GM18526 (cell line): ENCODE data around the gene POLR2M.

Experiments used
- POLR2A ChIP-seq: IDR thresholded peaks from 3 replicates; pipeline ENCODE4 v1.6.1; 2011; ENCODE audit not compliant: insufficient read length; ENCODE audit errors: extremely low read depth

POLR2M gene

DNA sequence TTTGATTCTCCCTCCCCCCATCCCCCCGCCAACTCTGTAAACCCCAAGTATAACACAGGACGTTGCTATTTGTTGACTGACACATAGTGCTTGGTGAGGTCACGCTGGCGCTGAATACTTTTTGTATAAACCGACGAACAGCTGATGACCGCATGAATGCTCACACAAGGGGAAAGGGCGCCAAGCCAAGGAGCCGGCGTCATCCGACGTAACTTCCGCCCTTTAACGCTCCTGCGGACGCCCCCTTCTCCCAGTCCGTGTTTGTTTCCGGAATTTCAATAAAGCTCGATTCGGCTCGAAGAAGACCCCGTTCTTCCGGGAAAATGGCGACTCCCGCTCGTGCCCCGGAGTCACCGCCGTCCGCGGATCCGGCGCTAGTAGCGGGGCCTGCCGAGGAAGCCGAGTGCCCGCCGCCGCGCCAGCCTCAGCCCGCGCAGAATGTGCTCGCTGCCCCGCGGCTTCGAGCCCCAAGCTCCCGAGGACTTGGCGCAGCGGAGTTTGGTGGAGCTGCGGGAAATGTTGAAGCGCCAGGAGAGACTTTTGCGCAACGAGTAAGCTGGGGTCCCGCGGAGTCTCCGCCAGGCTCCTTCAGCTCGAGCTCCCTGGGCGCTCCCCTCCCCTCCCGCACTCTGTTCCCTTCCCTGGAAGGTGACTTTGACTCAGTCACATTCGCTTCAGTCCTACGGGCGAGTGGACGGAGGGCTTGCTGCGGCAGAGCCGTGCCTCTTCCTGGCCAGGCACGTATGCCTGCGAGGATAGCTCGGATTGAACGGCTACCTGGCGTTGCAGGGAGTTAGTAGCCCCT lies at the start of gene POLR2M:
TSS of gene POLR2M (plus strand) at position 310 of the 805 bp plus-strand sequence. CDS start at position 439, 129 bp downstream.
- TF ChIP-seq POLR2A: peak; percentile 75

GRCh38 chr15:57657619-57658018 lies 48.9 kb upstream of the POLR2M start:
- TF ChIP-seq POLR2A: no peak

GRCh38 chr15:57662091-57662744 lies 44.3 kb upstream of the POLR2M start:
- TF ChIP-seq POLR2A: no peak

DNA sequence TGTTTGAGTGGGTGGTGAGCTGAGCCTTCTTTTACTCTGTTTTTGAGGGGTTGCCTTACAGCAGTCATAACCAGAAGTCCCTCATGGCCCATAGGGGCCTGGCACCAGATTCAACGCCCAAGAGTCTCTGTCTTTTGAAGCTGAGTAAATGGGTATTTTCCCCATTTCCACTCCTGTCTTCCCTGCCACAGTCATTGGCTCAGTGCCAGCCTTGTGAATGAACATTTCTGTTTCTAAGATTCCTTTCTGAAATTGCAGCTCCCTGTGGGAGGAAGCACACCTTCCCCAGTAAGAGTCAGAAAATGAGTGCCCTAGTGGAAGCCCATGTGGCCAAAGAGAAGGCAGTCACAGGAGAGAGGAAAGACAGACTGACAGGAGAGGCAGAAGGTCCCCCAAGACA lies 43.7 kb upstream of the POLR2M start:
- TF ChIP-seq POLR2A: no peak

DNA sequence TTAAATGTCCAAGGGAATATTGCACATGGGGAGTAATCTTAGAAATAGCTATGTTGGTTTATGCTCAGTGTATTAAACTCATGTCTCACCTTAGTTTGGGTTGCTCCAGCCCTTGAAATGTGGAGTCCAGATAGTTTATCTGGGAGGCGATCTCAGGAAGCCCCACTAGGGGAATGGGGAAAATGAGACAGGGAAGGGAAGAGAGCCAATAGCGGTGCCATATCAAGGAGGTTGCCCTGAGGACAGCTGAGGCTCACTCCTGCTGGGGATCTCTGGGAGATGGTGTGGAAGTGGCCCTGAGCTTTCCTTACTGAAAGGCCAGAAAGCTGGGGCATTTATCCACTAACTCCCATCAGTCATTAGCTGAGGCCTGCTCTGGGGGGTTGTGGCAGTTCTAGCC lies 43.3 kb upstream of the POLR2M start:
- no peak for TF ChIP-seq POLR2A

DNA sequence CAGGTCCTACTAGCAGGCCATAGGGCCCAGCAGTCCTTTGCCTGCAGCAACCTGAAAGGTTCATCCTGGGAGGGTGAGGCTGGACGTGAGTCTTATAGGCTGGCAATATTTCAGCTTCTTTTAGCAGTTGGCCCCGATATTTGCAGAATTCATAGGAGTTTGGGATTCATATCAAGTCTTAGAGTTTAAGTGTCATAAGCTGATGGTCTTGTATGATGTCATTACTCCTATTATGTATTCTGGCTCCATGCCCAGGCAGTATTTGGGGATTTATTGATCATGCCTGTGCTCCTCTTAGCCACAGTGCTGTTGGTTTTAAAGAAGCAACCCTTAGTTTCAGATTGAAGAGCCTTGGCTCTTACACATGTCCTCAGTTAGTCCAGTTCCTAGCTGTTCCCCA lies 41.3 kb upstream of the POLR2M start:
- TF ChIP-seq POLR2A: no peak

GRCh38 chr15:57665939-57666338 lies 40.6 kb upstream of the POLR2M start:
- TF ChIP-seq POLR2A: no peak

DNA sequence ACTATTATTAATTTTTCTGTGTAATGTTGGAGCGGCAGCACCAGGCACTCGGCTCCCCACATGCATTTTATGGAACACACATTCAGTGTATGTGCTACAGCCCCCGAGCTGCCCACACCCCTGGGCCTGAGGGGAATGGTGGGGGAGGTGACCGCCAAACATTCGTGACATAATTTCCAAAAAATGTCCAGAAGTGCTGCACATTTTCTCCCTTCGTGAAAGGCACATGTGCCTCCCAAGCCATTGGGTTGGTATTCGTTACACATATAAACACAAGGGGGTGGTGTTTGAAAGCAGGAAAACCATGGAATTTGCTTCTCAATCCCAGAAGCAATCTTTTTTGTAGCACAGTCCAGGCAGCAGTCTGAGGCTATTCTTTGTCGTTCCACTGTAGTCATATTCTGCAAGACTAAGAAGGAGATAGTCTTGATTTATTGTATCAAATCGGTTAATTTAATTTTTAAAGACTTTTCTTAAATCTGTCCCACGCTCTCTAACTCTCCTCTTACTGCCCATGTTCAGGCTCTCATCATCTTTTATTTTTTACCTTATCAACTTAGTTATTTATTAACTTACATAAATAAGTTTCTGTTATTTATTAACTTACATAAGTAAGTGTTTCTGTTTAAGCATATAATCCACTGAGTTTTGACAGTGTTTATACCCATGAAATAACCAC lies 39.2 kb upstream of the POLR2M start:
- TF ChIP-seq POLR2A: no peak

- no peak for TF ChIP-seq POLR2A
Measured at GRCh38 chr15:57668016-57668415, 38.5 kb upstream of the POLR2M start.

- TF ChIP-seq POLR2A: no peak
Measured at GRCh38 chr15:57671636-57672035, 34.9 kb upstream of the POLR2M start.

DNA sequence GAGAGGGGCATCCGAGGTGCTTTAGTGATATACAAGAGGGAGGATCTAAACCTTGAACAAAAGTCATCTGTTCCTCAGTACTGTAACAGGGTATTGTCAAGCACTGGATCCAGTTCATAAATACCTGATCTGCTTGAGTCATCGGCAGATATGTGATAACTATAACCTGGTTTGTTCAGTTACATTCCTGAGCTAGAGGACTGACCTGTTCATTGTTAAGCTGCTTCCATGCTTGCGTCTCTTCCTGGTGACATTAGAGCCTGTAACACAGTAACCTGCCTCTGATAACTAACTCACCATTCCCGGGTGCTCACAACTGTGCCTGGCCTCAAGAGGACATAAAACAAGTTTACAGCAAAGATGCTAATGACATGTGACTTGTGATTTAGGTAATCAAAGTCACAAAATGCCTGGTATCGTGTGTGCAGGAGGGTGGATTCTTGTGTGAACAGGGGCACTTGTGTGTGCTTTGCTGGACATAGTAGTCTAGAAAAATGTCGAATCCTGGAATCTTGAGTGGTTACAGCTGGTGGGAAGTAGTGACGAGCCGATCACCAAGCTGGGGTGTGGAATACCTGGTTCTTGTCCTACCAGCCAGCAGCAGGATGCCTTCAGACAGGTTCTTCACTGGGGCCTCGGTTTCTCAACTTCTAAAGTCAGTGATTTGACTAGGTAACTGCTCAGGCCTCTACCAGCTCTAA lies 30.9 kb upstream of the POLR2M start:
- TF ChIP-seq POLR2A: no peak

GRCh38 chr15:57676585-57676984 lies 29.9 kb upstream of the POLR2M start:
- TF ChIP-seq POLR2A: no peak

- no peak for TF ChIP-seq POLR2A
Measured at GRCh38 chr15:57677204-57677603, 29.3 kb upstream of the POLR2M start.

- no peak for TF ChIP-seq POLR2A
Measured at GRCh38 chr15:57680021-57680420, 26.5 kb upstream of the POLR2M start.

GRCh38 chr15:57681011-57681410 lies 25.5 kb upstream of the POLR2M start:
- no peak for TF ChIP-seq POLR2A
